GM06990 (cell line): Measurements from ENCODE around the gene MIDN.

ENCODE experiments used
- DNase-seq: peaks from one replicate; pipeline ENCODE4 v3.0.0-alpha.2; 2011; ENCODE audit not compliant: insufficient read length; ENCODE audit errors: extremely low read depth
- H3K27me3 ChIP-seq: replicated peaks from 2 replicates; pipeline ENCODE4 v1.6.0; 2011; ENCODE audit warnings: low read length; ENCODE audit not compliant: control insufficient read depth, insufficient read depth
- H3K36me3 ChIP-seq: 2 replicates; pipeline ENCODE4 v1.5.1; 2011; ENCODE audit warnings: low read length; ENCODE audit not compliant: control insufficient read depth, insufficient read depth
- H3K4me3 ChIP-seq: replicated peaks from 2 replicates; pipeline ENCODE4 v1.5.1; 2011; ENCODE audit warnings: low read depth, mild to moderate bottlenecking, control low read depth, low read length
- CTCF ChIP-seq: IDR thresholded peaks from 2 replicates; pipeline ENCODE4 v1.5.1; 2011; ENCODE audit warnings: low read length, control low read depth, mild to moderate bottlenecking, inconsistent platforms; ENCODE audit not compliant: insufficient read depth, poor library complexity, severe bottlenecking

MIDN gene

GRCh38 chr19:1238369-1239303 is 9.7 kb upstream of the MIDN start:
- no peaks in the 10 kb centered on the region for H3K27me3 ChIP-seq
- no peak for TF ChIP-seq CTCF
- no peaks in the 10 kb centered on the region for H3K36me3 ChIP-seq
- no peak for DNase-seq
- H3K4me3 ChIP-seq: peak overlapping the region; percentile 53; the same call in 1 of the 2 replicates

GRCh38 chr19:1239420-1239795 is 9.0 kb upstream of the MIDN start:
- Histone ChIP-seq H3K36me3 (no peaks in the 10 kb centered on the region; the same call in 1 of the 2 replicates), H3K27me3 (no peaks in the 10 kb centered on the region), H3K4me3 (no peak overlapping the region)
- DNase-seq: no peak
- no peak for TF ChIP-seq CTCF

GRCh38 chr19:1239796-1240737 is 8.3 kb upstream of the MIDN start:
- Histone ChIP-seq H3K27me3 (no peaks in the 10 kb centered on the region), H3K36me3 (no peaks in the 10 kb centered on the region; the same call in none of the 2 replicates), H3K4me3 (peak overlapping the region; percentile 49)
- peak; percentile 38 for TF ChIP-seq CTCF
- peak; percentile 92 for DNase-seq

- peak overlapping the region; percentile 88 for H3K4me3 ChIP-seq
- H3K27me3 ChIP-seq: no peaks in the 10 kb centered on the region
- no peaks in the 10 kb centered on the region; the same call in none of the 2 replicates for H3K36me3 ChIP-seq
- DNase-seq: no peak
- TF ChIP-seq CTCF: no peak
Observed at GRCh38 chr19:1240925-1241324, 7.5 kb upstream of the MIDN start.

GRCh38 chr19:1241417-1242095 is 6.8 kb upstream of the MIDN start, which contains the start of gene ATP5F1D:
TSS of gene ATP5F1D (plus strand) at chr19:1241751. CDS start at chr19:1241851, 100 bp downstream.
- no peaks in the 10 kb centered on the region for H3K27me3 ChIP-seq
- H3K36me3 ChIP-seq: peaks cover 2% of the 10 kb centered on the region
- H3K4me3 ChIP-seq: peak within 1 kb of the TSS; percentile 88
- TF ChIP-seq CTCF: no peak
- DNase-seq: peak; percentile 96
